Retina (tissue), 1 donor: ENCODE measurements around the gene GALNT18.

Experiments
- DNase-seq: peaks from one replicate; pipeline ENCODE4 v3.0.0-alpha.2; 2016

GALNT18 gene

DNA sequence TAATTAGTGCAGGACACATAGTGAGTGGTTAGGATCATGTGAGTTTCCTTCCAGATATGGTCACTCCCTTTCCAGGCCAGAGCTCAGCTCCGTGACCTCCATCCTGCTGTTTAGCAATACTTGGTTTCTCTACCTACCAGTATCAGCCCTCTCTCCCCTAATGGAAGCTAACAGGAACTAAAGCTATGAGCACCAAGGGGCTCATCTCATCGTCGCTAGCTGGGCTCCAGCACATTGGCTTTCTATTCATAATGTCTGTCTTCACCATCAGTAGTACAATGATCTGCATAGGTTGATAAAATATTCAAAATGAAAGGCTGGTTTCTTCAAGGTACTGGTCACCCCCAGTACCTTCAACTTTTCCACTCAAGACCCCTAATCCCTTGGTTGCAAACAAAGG is 2.4 kb upstream of the GALNT18 start:
- no peak for DNase-seq

GRCh38 chr11:11622772-11623171 is 967 bp upstream of the GALNT18 start:
- DNase-seq = no peak

DNA sequence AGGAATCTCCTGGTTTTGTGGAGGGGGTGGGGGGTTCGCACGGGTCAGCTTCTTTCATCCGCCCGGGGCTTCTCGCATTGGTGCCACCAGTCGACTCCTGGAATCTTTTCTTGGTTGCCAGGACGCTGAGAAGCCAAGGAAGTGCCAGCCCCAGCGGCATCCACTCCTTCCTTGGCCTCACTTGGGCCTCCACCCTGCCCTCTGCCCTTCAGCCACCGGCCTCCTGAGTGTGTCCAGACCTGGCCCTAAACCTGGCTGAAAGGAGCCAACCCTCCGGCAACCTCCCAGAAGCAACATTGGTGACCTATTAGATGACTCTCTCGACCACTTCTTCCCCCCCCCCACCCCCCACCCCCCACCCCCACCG is 518 bp upstream of the GALNT18 start:
- DNase-seq = no peak

DNA sequence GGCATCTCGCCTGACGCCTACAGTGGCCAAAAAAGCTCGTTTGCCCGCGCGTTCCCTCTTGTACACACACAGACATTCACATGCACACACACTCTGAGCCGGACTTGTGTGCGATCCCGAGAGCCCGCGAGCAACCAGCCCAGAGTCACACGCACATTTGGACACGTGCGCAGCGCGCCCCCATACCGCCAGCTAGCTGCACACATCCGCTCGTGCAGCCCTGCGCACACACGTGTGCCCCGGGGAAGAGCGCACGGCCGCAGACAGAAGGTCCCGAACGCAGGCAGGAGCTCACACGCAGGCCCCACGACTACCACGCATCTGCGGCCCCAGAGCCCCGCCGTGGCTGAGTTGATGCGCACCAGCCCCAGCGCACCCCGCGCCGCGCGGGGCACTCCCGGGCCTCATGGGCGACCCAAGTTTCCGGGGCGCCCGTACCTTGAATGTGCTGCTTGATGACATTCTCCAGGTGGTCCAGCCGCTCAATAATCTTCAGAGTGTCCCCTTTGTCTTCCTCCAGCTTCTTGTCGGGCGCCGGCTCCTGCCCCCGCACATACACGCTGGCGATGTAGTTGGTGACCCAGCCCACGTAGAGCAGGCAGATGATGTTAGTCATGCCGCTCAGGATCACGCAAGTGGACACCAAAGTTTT is 758 bp downstream of the GALNT18 start:
- peak; percentile 83 for DNase-seq

DNA sequence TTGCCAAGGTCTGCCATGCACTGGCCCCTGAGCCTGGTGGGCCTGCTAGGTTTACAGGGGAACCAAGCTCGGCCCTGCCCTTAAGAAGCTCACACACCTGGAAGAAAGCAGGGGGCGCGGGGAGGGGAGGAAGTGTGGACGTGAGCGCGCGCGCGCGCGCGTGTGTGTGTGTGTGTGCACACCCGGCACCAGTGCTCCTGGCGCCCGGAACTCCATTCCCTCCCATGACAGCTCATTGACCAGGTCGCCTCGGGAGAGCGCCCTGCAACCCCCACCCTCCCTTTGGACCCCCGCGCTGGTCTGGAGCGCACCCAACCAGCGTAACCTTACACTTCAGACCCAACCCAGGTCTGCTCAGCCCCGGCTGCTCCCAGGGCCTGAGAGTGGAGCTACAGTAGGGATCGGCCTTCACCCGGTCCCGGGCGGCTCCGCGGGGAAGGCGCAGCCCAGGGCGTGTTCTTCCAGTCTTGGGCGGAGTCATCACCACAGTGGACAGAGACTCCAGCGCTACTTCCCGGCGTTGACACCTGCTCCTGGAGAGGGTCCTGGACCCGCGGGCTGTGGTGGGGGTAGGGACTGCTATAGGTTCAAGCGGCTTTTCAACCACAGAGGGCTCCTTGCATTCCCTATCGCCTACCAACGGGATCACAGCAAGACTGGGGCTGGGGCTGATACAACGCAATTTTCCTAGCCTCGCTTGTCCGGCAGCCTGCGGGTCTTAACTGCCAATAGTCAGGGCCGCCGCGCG is 1.5 kb downstream of the GALNT18 start:
- DNase-seq = peak; percentile 83

- DNase-seq = no peak
These were observed 2.8 kb downstream of the GALNT18 start for GRCh38 chr11:11618973-11619435.

GRCh38 chr11:11615086-11615485 is 6.7 kb downstream of the GALNT18 start:
- DNase-seq = no peak

GRCh38 chr11:11612439-11612838 is 9.4 kb downstream of the GALNT18 start:
- DNase-seq = no peak

DNA sequence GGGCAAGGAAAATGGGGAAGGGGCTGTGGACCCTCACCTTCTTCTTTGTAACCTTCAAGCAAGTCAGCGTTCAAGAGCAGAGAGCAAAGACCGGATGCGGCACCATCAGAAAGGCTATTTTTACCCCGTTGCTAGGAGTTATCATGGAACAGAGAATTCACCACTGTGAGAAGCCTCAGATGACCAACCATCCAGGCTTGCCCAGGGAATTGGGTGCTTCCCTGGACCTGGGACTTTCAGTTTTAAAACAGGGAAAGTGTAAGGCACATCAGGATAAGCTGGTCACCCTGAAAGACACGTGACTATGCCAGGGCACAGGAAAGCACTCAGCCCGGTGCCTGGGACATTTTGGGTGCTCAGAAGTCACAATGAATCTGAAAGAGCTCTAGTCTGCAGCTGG is 10.4 kb downstream of the GALNT18 start:
- no peak for DNase-seq

DNA sequence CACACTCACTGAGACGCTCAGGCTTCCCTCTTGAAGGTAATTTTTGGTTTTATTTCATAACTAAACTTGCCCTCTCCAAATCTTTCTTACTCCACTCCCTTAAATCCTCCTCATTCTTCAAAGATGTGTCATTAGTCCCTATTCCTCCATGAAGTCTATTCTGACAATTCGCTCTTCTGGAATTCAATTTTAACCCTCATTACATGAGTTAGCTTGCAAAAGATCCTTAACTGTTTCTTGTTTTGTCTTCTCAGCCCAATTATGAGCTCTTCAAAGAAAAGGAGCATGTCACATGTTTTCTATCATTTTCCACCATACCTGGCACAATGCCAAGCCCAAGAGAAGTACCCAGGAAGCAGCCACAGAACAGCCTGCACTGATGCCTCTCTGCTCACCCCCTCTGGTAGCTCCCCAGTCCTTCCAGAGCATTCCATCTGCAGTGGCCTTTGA is 13.0 kb downstream of the GALNT18 start:
- DNase-seq = no peak

- no peak for DNase-seq
These were observed 14.0 kb downstream of the GALNT18 start for GRCh38 chr11:11607772-11608171.

GRCh38 chr11:11605821-11606450 is 15.9 kb downstream of the GALNT18 start:
- peak; percentile 57 for DNase-seq

- DNase-seq = no peak
These were observed 16.6 kb downstream of the GALNT18 start for GRCh38 chr11:11605181-11605580.

DNA sequence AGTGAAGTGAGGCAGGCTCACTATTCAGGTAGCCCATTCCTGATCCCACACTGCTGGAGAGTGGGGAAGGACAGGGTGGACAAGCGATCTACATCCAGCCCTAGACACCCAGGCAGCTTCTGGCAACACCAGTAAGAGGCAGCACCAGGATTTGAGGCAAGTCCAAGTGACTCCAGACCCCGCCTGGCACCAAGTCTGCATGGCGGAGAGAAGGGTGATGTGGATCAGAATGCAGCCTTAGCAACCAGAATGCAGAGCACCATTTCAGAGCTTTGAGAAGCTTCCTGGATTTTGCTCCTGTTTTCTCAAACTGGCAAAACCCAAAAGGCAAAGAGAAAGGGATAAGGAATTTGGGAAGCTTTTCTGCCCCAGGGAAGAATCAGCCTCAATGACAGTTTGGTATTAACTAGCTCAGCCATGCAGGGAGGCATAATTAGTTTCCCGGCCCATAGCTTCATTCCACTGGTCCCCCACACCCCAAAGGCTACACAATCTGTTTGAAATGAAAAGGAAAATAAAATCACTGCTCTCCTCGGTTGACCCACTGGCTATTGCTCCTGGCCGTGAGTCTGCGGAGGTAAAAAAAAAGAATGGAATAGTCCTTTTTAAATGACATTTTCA is 17.3 kb downstream of the GALNT18 start:
- DNase-seq = no peak

DNA sequence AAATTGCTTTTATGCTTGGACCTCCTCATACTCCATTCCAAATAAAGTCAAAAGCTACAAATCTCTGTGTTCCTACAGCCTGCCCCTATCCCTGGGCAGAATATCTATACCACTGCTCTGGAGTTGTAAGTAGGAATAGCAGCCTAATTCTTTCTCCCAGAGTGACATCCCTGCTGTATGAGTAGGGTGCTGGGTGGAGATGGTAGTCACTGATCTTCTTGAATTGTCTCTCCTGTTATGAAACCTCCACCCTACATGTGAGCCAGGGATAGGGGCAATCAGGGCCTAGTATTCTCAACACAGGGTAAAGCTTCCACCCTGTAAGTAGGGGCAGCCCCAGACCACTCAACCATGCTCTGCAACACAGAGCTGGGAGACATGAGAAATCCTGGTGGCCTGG is 19.8 kb downstream of the GALNT18 start:
- DNase-seq = no peak

DNA sequence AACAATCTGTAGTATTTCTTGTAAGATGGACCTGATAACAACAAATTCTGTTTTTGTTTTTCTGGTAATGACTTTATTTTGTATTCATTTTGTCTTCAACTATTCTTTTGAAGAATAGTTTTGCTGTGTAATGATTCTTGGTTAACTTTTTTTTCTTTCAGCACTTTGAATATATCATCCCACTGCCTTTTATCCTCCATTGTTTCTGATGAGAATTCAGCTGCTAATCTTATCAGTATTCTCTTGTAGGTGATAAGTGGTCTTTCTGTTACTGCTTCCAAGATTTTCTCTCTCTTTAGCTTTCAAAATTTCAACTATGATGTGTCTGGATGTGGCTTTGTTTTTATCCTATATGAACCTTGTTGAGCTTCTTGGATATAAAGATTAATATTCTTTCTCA is 21.5 kb downstream of the GALNT18 start:
- no peak for DNase-seq

DNA sequence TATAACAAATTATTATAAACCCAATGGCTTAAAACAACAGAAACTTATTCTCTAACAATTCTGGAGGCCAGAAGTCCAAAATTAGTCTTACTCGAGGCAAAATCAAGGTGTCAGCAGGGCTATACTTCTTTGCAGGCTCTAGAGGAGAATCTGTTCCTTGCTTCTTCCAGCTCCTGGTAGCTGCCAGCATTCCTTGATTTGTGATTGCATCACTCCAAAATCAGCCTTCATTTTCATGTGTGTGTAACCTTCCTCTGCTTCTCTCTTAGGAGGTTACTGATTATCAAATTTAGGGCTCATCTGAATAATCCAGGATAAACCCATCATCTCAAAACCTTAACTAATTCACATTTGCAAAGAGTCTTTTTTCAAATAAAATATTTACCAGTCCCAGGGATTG is 23.6 kb downstream of the GALNT18 start:
- no peak for DNase-seq

DNA sequence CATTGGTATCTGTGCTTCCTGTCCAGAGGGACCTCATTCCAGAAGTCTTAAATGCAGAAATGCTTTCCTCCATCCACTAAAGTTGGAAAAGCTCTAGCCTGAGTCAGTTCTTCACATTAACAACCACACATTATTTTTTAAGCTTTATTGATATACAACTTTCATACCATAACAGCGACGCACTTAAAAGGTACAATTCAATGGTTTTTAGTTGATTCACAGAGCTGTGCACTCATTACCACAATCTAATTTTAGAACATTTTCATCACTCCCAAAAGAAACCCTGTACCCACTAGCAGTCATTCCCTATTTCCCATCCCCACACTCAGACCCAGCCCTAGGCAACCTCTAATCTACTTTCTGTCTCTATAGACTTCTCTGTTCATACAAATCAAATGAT is 27.6 kb downstream of the GALNT18 start:
- DNase-seq = no peak

- no peak for DNase-seq
These were observed 29.6 kb downstream of the GALNT18 start for GRCh38 chr11:11592146-11592684.

DNA sequence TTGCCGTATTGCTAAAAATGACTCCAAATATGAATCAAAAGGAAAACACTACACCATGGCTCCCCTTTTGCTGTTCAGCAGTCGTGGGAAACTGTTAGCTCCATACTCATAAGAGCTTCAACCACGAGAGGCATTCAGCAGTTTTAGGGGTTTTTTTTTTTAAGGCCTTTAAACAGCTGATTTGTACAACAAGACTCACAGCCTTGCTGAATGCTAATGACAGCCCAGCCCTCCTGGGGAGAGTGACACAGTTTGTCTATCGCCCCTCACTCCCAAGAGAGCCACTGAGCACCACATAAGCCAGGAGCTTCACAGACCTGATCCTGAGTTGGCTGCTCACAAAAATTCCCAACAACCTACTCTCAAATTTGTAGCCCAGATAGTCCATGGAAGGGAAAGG is 32.4 kb downstream of the GALNT18 start:
- no peak for DNase-seq

- no peak for DNase-seq
These were observed 32.9 kb downstream of the GALNT18 start for GRCh38 chr11:11588891-11589290.

- DNase-seq = no peak
These were observed 33.6 kb downstream of the GALNT18 start for GRCh38 chr11:11588243-11588642.

- DNase-seq = no peak
These were observed 34.7 kb downstream of the GALNT18 start for GRCh38 chr11:11587122-11587521.
